IMR-90 (cell line): ENCODE data around the gene LCN12.

Experiments
- CEBPB ChIP-seq: IDR thresholded peaks from 2 replicates; pipeline ENCODE4 v1.6.1; 2012; ENCODE audit warnings: low read depth, low read length, improper control_type of control experiment
- MAFK ChIP-seq: IDR thresholded peaks from 2 replicates; pipeline ENCODE4 v1.6.1; 2012; ENCODE audit warnings: low read depth, low read length, improper control_type of control experiment
- POLR2A ChIP-seq: IDR thresholded peaks from 2 replicates; pipeline ENCODE4 v1.6.1; 2012; ENCODE audit warnings: mild to moderate bottlenecking, low read depth, low read length
- SMC3 ChIP-seq: fragments of 150-350 bp; IDR thresholded peaks from 2 replicates; pipeline ENCODE4 v1.6.1; 2016; ENCODE audit warnings: low read depth, mild to moderate bottlenecking, antibody characterized with exemption, low read length, moderate library complexity
- TF ChIP-seq, protein P1 (sequence below): conservative IDR thresholded peaks from 2 replicates; pipeline ENCODE4 v1.5.1; 2012; ENCODE audit warnings: mild to moderate bottlenecking, low read depth, low read length, improper control_type of control experiment
- TF ChIP-seq, protein P2 (sequence below): fragments of 150-350 bp; IDR thresholded peaks from 2 replicates; pipeline ENCODE4 v1.6.1; 2017; ENCODE audit warnings: mild to moderate bottlenecking, antibody characterized with exemption, low read length, low read depth

DNA sequence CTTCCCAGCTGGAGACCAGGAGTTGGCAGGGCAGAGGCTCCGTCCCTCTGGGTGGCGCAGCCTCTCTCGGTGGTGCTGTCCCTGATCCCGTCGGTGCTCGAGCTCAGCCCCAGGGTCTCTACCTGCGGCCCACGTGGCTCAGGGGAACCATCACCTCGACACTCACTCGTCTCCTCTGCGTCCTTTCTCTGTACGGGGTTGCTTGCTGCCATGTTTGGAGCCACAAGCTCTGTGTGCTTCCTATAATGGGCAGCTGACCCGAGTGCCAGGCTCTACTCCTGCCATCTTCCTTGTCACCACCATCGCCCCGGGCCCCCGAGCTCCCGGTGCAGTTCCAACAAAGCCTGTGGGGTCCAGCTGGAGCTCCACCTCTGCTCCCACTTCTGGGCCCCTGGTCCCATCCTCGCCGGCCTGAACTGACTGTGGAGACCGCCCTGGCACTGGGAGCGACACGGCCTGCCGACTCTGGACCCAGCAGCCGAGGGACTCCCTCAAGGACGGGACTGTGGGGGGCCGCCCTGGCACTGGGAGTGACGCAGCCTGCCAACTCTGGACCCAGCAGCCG is 12.6 kb upstream of the LCN12 start:
- TF ChIP-seq MAFK (no peak), SMC3 (no peak), POLR2A (no peak), CEBPB (no peak)
- TF ChIP-seq, protein P1, sequence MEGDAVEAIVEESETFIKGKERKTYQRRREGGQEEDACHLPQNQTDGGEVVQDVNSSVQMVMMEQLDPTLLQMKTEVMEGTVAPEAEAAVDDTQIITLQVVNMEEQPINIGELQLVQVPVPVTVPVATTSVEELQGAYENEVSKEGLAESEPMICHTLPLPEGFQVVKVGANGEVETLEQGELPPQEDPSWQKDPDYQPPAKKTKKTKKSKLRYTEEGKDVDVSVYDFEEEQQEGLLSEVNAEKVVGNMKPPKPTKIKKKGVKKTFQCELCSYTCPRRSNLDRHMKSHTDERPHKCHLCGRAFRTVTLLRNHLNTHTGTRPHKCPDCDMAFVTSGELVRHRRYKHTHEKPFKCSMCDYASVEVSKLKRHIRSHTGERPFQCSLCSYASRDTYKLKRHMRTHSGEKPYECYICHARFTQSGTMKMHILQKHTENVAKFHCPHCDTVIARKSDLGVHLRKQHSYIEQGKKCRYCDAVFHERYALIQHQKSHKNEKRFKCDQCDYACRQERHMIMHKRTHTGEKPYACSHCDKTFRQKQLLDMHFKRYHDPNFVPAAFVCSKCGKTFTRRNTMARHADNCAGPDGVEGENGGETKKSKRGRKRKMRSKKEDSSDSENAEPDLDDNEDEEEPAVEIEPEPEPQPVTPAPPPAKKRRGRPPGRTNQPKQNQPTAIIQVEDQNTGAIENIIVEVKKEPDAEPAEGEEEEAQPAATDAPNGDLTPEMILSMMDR: no peak
- TF ChIP-seq, protein P2, sequence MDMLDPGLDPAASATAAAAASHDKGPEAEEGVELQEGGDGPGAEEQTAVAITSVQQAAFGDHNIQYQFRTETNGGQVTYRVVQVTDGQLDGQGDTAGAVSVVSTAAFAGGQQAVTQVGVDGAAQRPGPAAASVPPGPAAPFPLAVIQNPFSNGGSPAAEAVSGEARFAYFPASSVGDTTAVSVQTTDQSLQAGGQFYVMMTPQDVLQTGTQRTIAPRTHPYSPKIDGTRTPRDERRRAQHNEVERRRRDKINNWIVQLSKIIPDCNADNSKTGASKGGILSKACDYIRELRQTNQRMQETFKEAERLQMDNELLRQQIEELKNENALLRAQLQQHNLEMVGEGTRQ: no peak
